COR-L47 (cell line): ENCODE data around the gene RNU11.
"Not testable (repeated sequence)": the region's sequence is repeated elsewhere in the genome, so short reads cannot be mapped to it uniquely, and the experiment has no call there.

ENCODE experiments used
- DNase-seq: peaks from one replicate; lab custom pipeline; 2025; lab: John Stamatoyannopoulos, UW

Gene RNU11

DNA sequence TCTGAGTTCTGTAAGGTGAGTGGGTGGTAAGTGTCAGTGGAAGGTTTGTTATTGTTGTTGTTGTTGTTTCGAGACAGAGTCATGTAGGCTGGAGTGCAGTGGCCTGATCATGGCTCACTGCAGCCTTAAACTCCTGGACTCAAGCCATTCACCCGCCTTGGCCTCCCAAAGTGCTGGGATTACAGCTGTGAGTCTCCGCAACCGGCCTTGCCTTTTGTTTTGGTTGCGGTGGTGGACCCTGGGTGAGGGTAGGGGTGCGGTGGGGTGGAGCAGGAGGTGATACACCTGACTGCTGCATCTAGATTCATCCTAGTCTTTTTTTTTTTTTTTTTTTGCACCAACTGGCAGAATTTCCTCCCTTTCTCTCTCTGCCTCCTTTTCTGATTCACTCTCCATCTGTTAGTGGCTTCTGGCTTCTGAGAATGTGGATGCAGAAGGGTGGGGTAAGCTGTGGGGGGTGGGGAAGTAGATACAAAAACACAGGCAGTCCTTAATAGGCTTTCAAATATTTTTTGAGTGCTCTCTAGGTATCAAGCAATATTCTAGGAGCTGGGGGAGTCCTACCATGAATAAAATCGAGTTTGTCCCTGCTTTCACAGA is 15.6 kb downstream of the RNU11 start:
- no peak for DNase-seq

DNA sequence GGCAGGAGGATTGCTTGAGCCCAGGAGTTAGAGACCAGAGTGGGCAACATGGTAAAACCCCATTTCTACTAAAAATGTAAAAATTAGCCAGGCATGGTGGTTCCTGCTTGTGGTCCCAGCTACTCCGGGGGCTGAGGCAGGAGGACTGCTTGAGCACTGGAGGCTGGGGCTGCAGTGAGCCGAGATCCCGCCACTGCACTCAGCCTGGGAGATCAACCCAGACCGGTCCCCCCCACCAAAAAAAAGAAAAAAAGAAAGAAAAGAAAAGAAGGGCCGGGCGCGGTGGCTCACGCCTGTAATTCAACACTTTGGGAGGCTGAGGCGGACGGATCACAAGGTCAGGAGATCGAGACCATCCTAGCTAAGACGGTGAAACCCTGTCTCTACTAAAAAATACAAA is 18.4 kb downstream of the RNU11 start:
- DNase-seq: no peak

DNA sequence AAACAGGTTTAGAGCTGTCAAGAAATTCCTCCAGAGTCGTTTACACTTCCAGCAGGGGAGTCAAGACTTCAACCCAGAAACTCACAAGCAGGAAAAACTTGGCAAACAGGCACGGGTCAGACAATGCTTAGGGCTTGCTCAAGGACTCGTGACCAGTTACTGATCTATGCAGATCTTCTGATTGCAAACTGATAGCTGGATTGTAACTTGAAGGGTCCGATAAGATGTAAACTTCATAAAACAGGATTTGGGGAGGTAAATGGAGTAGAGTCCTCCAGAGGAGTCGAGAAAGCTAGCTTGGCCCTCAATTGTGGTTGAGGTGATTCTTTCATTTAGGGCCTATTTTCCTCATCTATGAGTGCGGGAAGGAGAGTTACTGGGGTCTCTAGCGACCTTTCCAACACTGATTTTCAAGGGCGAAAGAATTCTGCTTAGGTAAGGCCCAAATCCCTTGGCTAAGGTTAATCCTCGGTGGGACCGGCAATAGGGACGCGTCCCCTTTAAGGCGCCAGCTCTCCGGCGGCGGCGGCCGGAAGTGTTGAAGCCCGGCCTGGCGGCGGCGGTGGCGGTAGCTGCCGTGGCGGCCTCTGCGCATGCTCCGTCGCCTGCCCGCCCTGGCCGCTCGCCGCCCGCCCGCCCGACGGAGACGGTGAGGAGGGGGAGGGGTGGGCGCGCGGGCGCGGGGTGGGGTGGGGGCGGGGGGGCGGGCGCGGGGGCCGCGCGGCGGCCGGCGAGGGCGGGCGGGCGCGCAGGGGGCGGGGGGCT is 20.0 kb downstream of the RNU11 start, which contains the start of gene GMEB1:
Gene GMEB1 (plus strand): TSS at position 594 of the 765 bp plus-strand sequence. CDS start 14,829 bp downstream, outside the sequence.
- DNase-seq: peak; percentile 89

DNA sequence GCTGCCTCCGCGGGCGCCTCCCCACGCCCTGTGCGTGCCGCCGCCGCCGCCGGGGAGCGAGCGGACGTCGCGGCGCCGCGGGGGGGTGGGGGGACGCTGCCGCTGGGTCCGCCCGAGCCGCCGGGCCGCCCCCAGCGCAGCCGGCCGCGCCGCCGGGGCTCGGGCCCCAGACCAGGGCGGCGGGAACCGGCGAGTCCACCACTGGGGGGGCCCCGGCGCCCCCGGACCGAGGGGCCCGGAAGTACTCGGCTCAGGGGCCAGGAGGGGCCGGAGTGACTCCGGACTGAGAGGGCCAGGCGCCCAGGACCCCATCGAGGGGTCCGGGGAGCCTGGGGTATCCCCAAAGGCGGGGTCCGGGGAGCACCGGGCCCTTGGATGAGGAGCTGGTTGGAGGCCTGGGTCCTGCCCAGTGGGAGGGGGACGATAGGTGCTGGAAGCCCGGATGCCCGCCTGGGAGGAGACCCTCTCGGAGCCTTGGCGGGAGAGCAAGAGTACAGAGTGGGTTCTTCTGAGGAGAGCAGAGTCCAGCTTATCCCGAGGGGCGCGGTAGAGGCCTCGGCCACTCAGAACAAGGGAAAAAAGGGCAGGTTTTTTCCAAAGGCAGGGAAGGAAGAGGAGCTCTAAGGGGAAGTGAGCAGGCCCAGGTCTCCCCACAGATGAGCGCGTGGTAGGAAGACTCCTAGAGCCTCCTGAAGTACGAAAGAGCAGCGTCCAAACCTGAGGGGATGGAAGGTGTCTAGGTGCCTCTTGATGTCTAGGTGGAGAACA is 20.7 kb downstream of the RNU11 start:
- peak; percentile 86 for DNase-seq

DNA sequence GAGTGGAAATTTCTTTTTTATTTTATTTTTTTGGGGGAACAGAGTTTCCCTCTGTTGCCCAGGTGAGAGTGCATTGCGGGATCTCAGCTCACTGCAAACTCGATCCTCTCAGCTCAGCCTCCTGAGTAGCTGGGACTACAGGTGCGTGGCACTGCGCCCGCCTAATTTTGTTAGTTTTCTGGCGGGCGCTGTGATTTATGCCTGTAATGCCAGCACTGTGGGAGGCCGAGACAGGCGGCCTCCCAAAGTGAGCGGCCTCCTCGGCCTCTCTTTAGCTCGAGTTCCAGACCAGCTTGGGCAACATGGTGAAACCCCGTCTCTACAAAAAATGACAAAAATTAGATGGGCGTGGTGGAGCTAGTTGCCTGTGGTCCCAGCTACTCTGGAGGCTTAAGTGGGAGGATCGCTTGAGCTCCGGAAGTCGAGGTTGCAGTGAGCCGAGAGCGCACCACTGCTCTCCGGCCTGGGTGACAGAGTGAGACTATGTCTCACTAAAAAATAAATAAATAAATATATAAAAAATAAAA is 22.9 kb downstream of the RNU11 start:
- DNase-seq: no peak

DNA sequence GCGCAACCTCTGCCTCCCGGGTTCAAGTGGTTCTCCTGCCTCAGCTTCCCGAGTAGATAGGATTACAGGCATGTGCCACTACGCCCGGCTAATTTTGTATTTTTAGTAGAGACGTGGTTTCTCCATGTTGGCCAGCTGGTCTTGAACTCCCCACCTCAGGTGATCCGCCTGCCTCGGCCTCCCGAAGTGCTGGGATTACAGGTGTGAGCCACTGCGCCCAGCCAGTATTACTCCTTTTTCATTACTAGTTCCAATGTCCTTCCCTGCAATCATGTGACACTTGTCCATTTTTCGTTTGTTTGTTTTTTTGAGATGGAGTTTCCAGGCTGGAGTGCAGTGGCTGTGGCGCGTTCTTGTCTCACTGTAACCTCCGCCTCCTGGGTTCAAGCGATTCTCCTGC is 24.6 kb downstream of the RNU11 start:
- not testable (repeated sequence) for DNase-seq

DNA sequence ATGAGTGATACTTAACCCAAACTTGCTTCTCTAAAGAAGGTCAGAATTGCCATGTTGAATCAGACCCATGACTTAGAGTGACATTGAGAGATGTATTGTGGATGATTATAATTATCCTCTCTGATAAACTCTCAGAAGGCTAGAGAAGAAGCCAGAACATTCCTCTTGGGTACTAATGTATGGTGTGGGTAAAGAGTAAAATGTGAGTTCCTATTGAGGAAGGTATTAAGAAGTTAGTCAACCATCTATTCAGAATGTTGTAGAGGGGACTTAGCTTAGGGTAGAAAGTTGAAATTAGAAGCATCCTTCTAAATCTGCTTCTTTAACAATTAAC is 27.5 kb downstream of the RNU11 start:
- no peak for DNase-seq

DNA sequence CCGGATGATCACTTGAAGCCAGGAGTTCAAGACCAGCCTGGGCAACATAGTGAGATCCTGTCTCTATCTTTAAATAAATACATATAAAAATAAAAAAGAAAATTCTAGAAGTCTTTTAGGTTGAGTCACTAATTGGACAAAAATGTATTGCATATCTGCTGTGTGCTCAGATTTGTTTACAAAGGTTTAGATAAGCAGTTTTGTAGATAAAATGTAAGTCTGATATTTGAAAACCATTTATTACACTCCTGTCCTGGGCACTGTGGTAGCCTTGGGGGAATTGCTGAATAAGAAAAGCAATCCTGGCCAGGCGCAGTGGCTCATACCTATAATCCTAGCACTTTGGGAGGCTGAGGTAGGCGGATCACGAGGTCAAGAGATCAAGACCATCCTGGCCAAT is 31.8 kb downstream of the RNU11 start:
- DNase-seq: no peak

DNA sequence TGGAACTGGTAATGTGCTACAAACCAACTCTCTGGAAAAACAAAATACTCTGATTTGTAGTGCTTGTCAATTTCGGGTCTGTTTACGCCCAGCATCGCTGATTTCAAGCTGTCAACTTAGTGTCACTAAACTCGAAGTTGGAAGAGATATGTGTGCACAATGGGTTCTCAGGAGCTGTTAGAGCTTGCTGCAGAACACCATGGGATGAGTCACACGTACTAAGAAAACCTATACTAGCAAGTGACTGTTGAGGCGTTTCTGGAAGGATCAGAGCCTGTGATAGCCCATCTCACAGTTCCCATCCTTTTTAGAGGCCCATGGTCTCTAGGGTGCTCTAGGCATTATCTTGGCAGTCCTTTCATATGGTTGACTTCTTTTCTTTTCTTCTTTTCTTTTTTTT is 34.4 kb downstream of the RNU11 start:
- no peak for DNase-seq

DNA sequence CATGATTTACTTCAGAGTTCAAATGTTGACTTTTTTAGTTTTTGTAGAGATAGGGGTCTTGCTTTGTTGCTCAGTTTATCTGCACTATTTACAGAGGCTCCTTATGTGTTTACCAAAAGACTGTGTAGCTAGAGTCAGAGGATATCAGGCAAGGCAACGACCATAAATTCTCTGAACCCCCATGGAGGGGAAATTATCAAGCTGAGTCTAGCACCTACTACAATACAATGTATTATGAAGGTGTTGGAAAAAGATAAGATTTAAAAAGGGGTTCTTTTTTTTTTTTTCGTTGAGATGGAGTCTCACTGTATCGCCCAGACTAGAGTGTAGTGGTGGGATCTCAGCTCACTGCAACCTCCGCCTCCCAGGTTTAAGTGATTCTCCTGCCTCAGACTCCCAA is 36.5 kb downstream of the RNU11 start:
- no peak for DNase-seq

DNA sequence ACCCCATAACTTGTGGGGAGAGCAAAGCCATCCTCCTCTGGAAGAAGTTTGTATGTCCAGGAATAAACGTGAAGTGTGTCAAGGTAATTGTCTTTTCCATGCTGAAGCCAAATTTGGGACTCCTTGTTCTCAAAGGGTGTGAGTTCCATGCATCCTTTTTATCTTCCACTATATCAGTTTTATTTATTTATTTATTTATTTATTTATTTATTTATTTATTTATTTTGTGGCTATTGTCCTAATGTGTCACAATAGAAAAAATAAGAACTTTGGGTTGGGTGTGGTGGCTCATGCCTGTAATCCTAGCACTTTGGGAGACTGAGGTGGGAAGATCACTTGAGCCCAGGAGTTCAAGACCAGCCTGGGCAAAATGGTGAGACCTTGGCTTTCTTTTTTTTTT is 43.2 kb downstream of the RNU11 start:
- DNase-seq: not testable (repeated sequence)
